ENCODE results near the gene PCDHAC2.

PCDHAC2 gene, protein sequence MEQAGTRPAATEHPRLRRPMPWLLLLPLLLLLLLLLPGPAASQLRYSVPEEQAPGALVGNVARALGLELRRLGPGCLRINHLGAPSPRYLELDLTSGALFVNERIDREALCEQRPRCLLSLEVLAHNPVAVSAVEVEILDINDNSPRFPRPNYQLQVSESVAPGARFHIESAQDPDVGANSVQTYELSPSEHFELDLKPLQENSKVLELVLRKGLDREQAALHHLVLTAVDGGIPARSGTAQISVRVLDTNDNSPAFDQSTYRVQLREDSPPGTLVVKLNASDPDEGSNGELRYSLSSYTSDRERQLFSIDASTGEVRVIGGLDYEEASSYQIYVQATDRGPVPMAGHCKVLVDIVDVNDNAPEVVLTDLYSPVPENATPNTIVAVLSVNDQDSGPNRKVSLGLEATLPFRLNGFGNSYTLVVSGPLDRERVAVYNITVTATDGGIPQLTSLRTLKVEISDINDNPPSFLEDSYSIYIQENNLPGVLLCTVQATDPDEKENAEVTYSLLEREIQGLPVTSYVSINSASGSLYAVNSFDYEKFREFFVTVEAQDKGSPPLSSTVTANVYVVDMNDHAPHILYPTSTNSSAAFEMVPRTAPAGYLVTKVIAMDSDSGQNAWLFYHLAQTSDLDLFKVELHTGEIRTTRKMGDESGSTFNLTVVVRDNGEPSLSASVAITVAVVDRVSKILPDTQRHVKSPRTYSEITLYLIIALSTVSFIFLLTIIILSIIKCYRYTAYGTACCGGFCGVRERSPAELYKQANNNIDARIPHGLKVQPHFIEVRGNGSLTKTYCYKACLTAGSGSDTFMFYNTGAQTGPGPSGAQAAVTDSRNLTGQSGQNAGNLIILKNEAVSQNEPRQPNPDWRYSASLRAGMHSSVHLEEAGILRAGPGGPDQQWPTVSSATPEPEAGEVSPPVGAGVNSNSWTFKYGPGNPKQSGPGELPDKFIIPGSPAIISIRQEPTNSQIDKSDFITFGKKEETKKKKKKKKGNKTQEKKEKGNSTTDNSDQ

DNA sequence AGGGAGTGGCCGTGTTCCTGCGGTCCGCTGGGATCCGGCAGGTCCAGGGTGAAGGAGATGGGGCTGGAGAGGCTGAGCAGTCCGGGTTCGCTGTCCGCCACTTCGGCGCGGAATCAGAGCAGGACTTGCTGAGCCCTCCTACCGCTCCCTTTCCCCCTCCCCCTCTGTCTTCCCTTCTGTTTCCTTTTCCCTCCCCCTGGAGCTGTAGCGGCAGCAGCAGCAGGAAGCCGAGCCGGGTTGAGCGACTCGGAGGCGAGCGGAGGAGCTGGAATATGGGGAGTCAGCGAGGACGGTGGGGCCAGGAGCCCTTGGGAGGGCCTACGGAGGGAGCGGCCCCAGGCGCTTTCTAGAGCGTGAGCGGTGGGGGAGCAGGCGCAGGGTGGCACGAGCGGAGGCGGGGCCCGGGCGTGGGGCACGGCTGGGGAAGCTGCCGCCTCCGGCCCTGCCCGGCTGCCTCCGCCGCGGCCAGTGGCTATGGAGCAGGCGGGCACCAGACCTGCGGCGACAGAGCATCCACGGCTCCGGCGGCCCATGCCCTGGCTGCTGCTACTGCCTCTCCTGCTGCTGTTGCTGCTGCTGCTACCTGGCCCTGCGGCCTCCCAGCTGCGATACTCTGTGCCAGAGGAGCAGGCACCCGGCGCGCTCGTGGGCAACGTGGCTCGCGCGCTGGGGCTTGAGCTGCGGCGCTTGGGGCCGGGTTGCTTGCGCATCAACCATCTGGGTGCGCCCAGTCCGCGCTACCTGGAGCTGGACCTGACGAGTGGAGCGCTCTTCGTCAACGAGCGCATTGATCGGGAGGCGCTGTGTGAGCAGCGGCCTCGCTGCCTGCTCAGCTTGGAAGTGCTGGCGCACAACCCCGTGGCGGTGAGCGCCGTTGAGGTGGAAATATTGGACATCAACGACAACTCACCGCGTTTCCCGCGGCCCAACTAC lies at the start of gene PCDHAC2:
PCDHAC2 (plus strand) TSS at position 184 of the 933 bp plus-strand sequence; CDS start at position 475, 291 bp downstream.
- Mint-ChIP-seq H3K4me1 (no peaks in the 10 kb centered on the region), H3K27ac (no peak within 1 kb of the TSS), H3K36me3 (no peaks in the 10 kb centered on the region), H3K4me3 (no peak within 1 kb of the TSS), H3K9me3 (no peaks in the 10 kb centered on the region)
- ATAC-seq = no peak
- DNase-seq (ENCODE audit: low spot score in 2 of 2) = no peak

DNA sequence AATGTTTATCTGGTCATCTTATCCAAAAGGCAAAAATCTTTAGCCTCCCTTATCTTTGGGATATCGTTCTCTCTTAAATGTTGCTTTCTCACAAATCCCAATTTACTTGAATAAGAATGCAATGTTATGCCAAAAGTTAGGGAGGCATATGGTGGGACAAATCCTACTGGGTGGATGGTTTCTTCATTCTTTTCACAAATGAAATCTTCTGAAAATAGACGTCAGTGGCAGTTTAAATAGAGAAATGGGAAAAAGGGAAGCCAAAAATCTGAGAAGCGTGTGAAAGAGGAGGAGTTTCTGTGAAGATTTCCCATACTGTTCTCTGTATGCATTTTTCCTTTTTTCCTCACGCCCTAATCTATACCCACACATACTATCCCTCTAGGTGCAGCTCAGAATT lies 42.7 kb upstream of the PCDHAC2 start:
- DNase-seq (ENCODE audit: low spot score in 2 of 2) = no peak
- Mint-ChIP-seq H3K4me1 (peaks cover 7% of the 10 kb centered on the region), H3K9me3 (no peaks in the 10 kb centered on the region), H3K4me3 (no peak overlapping the region), H3K27ac (no peak overlapping the region), H3K36me3 (no peaks in the 10 kb centered on the region)
- ATAC-seq = no peak

DNA sequence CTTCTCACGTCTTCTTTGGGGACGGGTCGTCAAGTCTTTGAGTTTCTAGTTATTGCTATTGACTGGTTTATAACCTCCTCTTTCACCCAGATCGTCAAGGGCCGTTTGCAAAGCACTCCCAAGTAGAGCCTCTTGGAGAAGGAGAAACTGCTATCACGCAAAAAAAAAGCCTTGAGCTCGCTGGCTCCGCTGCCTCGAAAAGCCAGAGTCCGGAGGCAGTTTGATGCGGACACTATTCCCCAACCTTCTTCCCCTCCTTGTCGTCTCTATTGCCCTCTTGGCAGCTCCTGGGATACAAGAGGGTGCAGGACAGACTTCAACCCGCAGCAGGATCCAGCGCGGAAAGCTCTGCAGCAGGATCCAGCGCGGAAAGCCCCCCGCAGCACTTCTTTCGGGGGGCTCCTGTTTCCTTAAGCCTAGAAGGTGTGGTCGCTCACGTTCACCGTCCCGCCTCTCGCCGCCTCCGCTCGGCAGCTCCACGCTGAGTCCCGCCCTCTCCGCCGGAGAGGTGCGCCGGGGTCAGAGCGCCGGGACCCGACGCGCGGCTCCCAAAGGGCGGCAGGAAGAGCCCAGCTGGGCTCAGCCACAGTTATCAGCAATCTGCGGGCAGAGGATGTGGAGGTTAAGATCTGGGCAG lies 40.4 kb upstream of the PCDHAC2 start, which contains the start of gene PCDHAC1:
PCDHAC1 (plus strand) TSS at position 494 of the 637 bp plus-strand sequence. CDS start 594 bp downstream, outside the sequence.
- Mint-ChIP-seq H3K4me1 (peaks cover 7% of the 10 kb centered on the region), H3K27ac (no peak within 1 kb of the TSS), H3K36me3 (no peaks in the 10 kb centered on the region), H3K4me3 (peak within 1 kb of the TSS; percentile 48), H3K9me3 (no peaks in the 10 kb centered on the region)
- DNase-seq (ENCODE audit: low spot score in 2 of 2) (no peak), ATAC-seq (peak; percentile 40)

DNA sequence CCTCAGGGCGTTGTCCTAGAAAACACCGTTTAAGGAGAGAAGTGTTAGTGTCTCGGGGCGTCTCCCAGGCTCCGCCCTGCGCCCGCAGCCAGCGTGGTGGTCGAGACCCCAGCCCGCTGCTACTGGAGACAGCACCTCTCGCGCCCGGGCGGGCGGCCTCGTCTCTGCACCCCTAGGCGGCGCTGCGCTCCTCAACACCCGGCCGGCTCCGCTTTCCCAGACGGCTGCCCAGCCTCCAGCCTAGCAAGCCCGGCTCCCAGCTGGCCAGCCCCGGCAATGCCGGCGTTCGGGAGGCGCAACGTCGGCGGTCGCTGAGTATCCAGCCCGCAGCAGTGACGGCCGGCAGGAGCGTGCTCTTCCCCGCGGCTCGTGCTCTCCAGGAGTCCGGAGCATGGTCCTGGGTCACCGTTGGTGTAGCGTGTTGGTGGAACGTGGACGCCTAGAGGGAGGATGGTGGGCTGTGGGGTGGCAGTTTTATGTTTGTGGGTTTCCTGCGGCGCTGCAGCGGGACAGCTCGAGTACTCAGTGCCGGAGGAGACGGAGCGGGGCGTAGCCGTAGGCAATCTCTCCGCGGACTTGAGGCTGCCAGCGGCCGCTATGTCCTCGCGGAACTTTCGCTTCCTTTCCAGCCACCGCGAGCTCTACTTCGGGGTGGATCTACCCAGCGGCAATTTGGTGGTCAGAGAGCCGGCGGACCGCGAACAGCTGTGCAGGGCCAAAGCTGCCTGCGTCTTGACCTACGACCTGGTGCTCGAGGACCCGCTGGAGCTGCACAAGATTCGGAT lies 39.6 kb upstream of the PCDHAC2 start:
- peak overlapping the region; percentile 48 for H3K4me3 Mint-ChIP-seq
- ATAC-seq = peak; percentile 65

DNA sequence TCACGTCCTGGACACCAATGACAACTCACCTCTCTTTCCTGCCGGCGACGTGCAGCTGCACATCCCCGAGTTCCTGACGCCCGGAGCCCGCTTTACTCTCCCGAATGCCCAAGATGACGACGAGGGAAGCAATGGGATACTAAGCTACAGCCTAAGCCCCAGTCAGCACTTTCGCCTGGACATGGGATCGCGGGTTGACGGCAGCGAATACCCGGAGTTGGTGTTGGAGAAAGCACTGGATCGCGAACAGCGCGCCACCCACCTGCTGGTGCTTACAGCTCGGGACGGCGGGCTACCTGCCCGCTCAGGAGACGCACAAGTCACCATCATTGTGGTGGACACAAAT lies 39.1 kb upstream of the PCDHAC2 start:
- peaks cover 7% of the 10 kb centered on the region for H3K4me1 Mint-ChIP-seq
- DNase-seq (ENCODE audit: low spot score in 2 of 2) (no peak), ATAC-seq (no peak)
- H3K36me3 Mint-ChIP-seq = no peaks in the 10 kb centered on the region
- H3K4me3 Mint-ChIP-seq = peak overlapping the region; percentile 48
- no peak overlapping the region for H3K27ac Mint-ChIP-seq
- no peaks in the 10 kb centered on the region for H3K9me3 Mint-ChIP-seq

More for the DNA sequence above, 39.6 kb upstream of the PCDHAC2 start:
- DNase-seq (ENCODE audit: low spot score in 2 of 2) = no peak
- H3K36me3 Mint-ChIP-seq = no peaks in the 10 kb centered on the region
- no peaks in the 10 kb centered on the region for H3K9me3 Mint-ChIP-seq
- no peak overlapping the region for H3K27ac Mint-ChIP-seq
- peaks cover 7% of the 10 kb centered on the region for H3K4me1 Mint-ChIP-seq

DNA sequence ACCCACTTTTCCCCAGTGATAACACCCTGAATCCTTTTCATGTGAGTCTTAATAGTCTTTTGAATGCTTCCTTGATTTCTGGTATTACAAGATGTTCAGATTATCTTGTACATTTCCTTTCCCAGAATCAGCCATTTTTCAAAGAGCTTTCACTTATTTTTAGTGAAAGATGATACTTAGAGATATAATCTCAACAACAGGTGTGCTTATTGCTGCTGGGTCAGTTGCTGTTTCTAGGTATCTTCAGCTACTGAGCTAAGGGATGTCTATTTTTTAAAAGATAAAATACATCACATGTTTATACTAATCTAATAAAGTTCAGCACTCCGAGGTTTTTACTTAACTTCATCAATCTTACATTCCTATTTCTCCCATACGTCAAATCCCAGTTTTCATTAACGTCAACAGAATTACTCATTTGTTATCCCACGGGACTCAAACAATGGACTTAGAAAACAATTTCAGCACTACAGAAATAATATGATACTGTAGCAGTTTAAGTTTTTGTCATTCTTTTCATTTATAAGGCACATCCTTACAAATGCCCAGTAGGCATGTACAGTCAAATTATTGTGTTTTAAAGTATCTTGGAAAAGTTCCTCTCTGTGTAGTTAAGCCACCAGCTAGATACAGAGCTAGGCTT lies 31.2 kb upstream of the PCDHAC2 start:
- no peaks in the 10 kb centered on the region for H3K36me3 Mint-ChIP-seq
- no peak overlapping the region for H3K27ac Mint-ChIP-seq
- H3K4me3 Mint-ChIP-seq = no peak overlapping the region
- no peak for ATAC-seq
- no peaks in the 10 kb centered on the region for H3K4me1 Mint-ChIP-seq
- DNase-seq (ENCODE audit: low spot score in 2 of 2) = no peak
- no peaks in the 10 kb centered on the region for H3K9me3 Mint-ChIP-seq

DNA sequence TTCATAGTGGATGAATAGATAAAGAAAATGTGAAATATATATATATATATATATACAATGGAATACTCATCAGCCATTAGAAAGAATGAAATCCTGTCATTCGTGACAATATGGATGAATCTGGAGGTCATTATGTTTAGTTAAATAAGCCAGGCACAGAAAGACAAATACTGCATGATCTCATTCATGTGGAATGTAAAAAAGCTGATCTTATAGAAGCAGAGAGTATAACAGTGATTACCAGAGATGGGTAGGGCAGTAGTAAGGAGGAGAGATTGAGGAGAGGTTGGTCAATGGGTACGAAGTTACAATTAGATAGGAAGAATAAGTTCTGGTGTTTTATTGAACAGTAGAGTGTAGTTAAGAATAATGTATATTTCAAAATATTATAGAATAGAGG lies 19.7 kb upstream of the PCDHAC2 start:
- ATAC-seq (no peak), DNase-seq (ENCODE audit: low spot score in 2 of 2) (no peak)
- H3K27ac Mint-ChIP-seq = no peak overlapping the region
- H3K36me3 Mint-ChIP-seq = no peaks in the 10 kb centered on the region
- no peak overlapping the region for H3K4me3 Mint-ChIP-seq
- H3K9me3 Mint-ChIP-seq = peaks cover 9% of the 10 kb centered on the region
- H3K4me1 Mint-ChIP-seq = no peaks in the 10 kb centered on the region

DNA sequence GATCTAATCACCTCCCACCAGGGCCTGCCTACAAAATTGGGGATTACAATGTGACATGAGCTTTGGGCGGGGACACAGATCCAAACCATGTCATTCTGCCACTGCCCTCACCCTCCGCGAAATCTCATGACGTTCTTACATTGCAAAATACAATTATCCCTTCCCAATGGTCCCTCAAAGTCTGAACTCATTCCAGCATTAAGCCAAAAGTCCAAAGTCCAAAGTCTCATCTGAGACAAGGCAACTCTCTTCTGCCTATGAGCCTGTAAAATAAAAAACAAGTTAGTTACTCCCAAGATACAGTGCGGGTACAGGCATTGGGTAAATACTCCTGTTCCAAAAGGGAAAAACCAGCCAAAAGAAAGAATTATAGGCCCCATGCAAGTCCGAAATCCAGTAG lies 14.6 kb upstream of the PCDHAC2 start:
- H3K4me1 Mint-ChIP-seq = no peaks in the 10 kb centered on the region
- H3K9me3 Mint-ChIP-seq = peaks cover under 1% of the 10 kb centered on the region
- no peaks in the 10 kb centered on the region for H3K36me3 Mint-ChIP-seq
- H3K4me3 Mint-ChIP-seq = no peak overlapping the region
- DNase-seq (ENCODE audit: low spot score in 2 of 2) (no peak), ATAC-seq (no peak)
- no peak overlapping the region for H3K27ac Mint-ChIP-seq

DNA sequence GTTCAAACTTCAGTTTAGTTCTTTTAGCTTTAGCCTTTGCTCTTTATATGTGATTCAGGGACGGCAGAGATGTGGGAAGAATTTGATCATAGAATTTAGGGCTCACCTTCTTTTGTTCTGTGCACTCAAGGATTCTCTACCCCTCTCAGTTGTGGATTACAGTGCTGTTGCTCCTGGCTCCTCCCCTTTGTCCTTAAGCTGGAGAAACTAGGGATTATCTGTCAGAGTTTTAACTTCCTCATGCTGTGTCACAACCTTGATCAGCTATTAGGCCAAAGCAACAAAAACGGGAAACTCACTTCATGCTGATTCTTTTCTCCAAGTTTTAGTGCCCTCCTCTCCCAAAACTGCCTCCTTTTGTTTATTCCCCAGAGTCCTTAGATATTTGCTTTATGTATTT lies 13.0 kb upstream of the PCDHAC2 start:
- no peaks in the 10 kb centered on the region for H3K9me3 Mint-ChIP-seq
- H3K27ac Mint-ChIP-seq = no peak overlapping the region
- no peak for ATAC-seq
- H3K4me1 Mint-ChIP-seq = no peaks in the 10 kb centered on the region
- H3K4me3 Mint-ChIP-seq = no peak overlapping the region
- no peaks in the 10 kb centered on the region for H3K36me3 Mint-ChIP-seq
- no peak for DNase-seq (ENCODE audit: low spot score in 2 of 2)

DNA sequence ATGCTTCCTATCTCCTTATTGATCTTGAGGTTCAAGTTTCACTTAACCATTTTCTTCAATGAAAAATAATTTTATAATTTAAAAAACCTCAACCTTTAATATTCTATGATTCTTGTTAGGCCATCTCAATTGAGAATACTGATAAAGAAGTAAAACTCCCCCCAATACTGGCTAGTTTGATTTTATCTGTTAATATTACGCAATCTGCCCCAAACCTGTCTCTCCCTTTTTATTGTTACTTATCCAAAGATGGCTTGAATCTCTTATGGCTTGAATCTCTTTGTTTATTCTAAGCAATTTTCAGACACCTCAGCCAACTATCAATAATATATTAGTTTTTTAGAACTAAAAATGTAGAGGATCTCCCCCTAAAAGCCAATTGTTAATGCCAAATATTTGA lies 4.1 kb upstream of the PCDHAC2 start:
- Mint-ChIP-seq H3K36me3 (no peaks in the 10 kb centered on the region), H3K4me1 (no peaks in the 10 kb centered on the region), H3K9me3 (no peaks in the 10 kb centered on the region), H3K27ac (no peak overlapping the region), H3K4me3 (no peak overlapping the region)
- DNase-seq (ENCODE audit: low spot score in 2 of 2) = no peak
- ATAC-seq = no peak

DNA sequence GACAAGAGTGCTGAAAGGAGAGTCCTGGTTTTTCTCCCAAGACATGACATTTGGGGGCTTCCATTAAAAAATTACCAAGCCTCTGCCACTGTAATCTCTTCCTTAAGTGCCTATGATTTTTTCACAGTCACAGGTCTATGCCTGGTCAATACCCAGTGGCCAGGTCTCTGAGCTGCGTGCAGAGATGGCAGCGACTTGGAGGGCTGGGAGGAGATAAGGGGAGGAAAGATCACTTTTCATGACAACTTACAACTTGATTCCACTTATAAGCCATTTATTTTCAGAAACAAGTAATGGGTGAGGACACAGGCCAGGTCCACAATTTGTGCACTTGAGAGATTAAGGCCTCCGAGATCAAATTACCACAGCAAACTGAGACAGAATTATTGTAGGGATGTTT lies 1.9 kb upstream of the PCDHAC2 start:
- Mint-ChIP-seq H3K4me1 (no peaks in the 10 kb centered on the region), H3K9me3 (no peaks in the 10 kb centered on the region), H3K36me3 (no peaks in the 10 kb centered on the region), H3K4me3 (no peak overlapping the region), H3K27ac (no peak overlapping the region)
- DNase-seq (ENCODE audit: low spot score in 2 of 2) (no peak), ATAC-seq (no peak)

DNA sequence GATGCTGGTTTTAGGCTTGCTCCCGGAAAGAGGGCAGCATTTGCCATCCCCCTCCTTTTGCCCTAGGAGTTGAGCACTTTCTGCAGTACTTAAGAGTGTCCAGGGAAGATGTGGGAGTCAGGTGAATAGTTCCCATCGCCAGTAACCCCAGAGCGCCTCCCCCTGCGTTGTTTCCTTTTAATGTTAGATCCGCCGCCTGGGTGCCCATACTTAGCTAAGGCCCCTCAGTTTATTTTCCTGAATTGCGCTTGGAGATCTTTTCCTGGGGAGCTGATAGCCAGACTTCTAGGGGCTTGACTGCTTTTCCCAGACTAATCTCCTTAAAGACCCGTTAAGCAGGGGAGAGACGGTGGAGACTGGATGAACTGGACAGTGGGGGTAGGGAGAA lies 377 bp upstream of the PCDHAC2 start:
- no peak overlapping the region for H3K4me3 Mint-ChIP-seq
- no peaks in the 10 kb centered on the region for H3K36me3 Mint-ChIP-seq
- H3K27ac Mint-ChIP-seq = no peak overlapping the region
- no peak for DNase-seq (ENCODE audit: low spot score in 2 of 2)
- H3K9me3 Mint-ChIP-seq = no peaks in the 10 kb centered on the region
- no peak for ATAC-seq
- no peaks in the 10 kb centered on the region for H3K4me1 Mint-ChIP-seq

DNA sequence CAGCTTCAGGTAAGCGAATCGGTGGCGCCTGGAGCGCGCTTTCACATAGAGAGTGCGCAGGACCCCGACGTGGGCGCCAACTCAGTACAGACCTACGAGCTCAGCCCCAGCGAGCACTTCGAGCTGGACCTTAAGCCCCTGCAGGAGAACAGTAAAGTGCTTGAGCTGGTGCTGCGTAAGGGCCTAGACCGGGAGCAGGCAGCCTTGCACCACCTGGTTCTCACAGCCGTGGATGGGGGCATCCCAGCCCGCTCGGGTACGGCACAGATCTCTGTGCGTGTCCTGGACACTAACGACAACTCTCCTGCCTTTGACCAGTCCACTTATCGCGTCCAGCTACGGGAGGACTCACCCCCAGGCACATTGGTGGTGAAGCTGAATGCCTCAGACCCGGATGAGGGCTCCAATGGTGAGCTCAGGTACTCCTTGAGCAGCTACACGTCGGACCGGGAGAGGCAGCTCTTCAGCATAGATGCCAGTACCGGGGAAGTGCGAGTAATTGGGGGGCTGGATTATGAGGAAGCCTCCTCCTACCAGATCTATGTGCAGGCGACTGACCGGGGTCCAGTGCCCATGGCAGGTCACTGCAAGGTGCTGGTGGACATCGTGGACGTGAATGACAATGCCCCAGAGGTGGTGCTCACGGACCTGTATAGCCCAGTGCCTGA lies 1.1 kb downstream of the PCDHAC2 start:
- no peaks in the 10 kb centered on the region for H3K9me3 Mint-ChIP-seq
- DNase-seq (ENCODE audit: low spot score in 2 of 2) = no peak

More for the DNA sequence above, 1.1 kb downstream of the PCDHAC2 start:
- ATAC-seq = no peak
- Mint-ChIP-seq H3K4me3 (no peak overlapping the region), H3K27ac (no peak overlapping the region), H3K36me3 (no peaks in the 10 kb centered on the region), H3K4me1 (no peaks in the 10 kb centered on the region)

Measured in stimulated activated effector memory CD8-positive, alpha-beta T cell treated with anti-CD3 and anti-CD28 coated beads, Interleukin-12 subunit alpha, Interleukin-12 subunit beta, amount 100 ng/mL, for 72 hours (primary cell).